Activated CD8-positive, alpha-beta memory T cell treated with anti-CD3 and anti-CD28 coated beads, Interleukin-2, amount 50 U/mL, for 1 hour (primary cell): ENCODE measurements around the gene TRAF1.

Source experiments
- DNase-seq: peaks from one replicate; pipeline ENCODE4 v3.0.0-alpha.2; 2020; ENCODE audit errors: extremely low read depth

Gene TRAF1

DNA sequence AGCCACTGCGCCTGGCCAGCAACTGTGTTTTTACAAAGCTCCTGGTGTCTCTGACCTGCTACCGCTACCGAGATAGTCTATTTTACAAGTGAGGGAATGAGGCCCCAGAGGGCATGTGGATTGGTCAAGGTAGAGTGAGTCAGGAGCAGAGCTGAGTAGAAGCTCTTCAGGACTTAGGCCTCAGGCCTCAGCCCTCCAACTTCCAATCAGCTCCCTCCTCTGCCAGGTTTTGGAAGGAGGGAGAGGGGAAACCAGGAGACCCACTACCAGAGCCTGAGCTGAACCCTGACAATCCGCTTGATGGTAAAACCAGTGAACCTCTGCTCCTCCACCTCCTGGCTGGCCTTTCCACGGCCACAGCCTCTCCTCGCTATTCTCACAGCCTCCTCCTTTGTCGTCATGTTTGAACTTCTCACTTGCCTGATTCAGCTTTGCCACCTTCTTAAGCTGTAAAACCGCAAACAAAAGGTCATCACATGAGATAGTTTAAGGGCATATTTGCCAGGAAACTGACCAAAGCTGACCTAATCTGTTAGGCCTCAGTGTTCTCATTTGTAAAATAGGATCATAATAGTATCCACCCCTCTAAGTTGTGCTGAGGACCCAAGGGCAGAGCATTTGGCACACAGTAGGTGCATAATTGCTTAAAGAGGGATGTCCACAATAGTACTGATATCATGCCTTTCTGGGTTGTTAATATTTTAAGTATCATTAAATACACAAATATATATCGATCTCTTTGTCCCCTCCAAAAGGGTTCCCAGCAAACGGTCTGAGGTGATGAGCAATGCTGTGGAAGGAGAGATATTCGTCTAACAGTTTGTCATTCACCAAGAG, 1.7 kb downstream of the TRAF1 start:
- DNase-seq: no peak

DNA sequence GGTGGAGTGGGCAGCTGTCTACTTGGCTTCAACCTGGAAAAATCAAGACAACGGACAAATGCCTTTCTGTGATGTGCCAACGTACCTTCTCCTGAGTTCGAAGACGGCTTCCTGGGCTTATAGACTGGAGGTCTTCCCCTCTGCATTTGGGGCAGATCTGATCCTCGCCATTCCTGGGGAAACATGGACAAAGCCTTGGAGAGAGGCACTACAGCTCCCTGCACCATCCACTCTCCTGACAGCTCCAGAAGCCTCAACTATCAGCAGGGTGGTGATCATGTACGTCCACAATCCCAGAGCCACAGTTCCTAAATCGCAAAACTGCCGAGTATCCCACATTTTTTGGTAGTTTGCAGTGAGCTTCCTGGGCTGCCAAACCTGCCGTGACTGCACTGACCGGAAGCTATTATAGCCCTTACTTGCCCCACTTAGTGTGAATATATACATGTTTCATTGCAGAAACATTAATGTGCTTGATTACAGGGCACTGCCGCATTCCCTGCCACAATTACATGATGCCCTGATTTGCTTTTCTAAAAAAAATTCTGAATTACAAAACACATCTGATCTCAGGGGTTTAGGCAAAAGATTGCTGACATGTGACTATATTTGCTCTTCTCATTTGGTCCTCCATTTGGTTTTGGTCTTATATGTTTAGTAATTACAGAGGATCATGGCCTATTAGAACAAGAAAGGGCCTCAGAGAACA, 2.8 kb downstream of the TRAF1 start:
- no peak for DNase-seq

DNA sequence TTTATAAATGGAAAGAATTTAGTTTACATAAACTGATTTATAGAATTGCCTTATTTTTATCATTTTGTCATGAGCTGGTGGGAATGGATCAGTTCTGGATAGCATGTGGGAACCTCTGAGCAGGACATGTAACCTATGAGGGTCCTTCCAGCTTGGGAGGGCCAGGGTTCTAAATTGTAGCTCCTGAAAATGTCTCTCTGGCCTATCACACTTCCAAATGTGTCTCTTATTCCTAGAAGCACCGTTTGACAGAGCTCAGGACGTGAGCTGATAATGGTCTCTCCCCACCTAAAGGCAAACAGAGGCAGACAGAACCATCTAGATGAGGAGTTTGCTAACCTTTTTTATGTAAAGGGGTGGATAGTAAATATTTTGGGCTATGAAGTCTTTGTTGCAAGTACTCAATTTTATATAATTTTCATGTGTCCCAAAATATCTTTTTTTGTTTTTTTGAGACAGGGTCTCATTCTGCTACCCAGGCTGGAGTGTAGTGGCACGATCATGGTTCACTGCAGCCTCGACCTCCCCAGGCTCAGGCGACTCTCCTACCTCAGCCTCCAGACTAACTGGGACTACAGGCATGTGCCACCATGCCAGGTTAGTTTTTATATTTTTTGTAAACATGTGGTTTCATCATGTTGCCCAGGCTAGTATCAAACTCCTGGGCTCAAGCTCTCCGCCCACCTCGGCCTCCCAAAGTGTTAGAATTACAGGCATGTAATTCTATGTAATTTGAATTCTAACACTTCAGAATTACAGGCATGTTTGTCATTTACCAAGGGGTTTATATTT, 4.0 kb downstream of the TRAF1 start:
- no peak for DNase-seq

DNA sequence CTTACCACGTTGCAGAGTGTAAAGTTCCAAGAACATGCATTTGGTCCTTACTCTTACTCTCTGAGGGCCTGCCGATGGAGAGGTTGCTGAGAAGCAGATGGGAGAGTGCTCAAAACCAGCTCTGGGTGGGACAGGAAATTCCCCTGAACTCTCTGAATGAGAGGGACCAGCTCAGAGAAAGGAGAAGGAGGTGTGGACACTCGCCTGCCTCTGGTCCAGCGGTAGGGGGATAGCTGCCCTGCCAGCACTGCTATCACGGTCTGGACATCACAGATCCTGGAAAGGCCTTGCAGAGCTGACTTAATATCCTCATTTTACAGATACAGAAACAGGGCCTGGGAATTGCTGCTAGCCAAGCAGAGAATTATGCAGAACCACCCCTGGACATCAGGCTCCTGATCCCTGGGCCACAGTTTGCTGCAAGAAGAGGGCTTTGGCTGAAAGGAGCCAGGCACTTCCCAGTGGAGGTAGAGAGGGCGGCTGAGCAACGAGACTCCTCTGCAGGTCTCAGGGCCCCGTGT, 4.9 kb downstream of the TRAF1 start:
- no peak for DNase-seq

DNA sequence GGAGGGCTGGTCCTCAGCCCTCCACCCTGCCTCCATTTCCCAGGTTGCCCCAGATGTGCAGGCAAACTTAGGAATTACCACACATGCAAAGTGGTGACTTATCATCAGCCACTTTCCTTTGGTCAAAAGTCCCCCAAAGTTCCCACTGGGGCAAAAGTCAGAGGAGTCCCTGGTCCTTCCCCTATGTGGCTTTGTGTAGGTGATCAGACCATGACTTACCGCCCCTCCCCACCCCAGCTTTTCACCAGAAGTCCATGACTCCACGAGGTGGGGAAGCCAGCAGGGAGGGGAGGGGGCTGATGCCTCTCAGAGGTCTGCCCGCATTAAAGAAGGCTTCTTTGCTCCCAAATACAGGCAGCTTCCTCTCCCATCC, 5.8 kb downstream of the TRAF1 start:
- DNase-seq: no peak

DNA sequence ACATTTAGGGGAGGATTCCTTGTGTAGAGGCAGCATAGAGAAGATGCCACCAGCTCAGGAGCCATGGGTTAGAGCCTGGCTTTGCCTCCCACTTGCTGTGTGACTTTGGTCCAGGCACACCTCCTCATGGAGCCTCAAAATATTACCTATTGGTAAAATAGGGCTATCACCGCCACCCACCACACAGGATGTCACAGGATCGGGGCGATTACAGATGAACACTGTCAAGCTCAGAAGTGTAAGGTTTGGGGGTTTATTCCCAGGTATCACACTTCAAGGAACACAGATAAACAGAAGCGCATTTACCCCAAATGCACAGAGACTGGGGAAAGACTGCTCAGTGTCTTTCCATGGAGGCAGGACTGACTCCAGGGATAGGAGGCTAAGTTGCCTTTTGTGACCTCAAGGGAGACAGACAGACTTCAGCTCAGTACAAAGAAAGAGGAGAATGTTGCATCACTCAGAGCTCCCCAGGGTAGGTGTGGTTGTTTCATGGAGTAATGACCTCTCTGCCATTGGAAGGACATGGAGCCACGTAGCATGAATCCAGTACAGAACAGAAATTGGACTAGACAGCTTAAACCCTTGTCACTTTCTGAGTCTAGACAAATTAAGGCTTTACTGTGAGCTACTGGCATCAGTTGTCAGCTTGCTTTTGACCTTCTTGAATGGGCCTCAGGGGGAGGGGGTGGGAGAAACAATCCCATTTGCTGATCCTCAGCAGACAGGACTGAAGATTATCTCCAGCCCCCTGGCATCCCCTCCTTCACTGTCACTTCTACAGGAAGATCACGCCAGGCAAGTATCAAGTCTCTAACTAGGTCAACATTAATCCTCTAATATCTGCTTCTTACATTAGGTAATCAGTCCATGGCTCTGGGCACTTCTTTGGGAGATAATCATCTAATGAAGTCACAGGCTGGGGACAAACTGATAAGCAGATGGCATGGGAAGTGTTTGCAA, 6.5 kb downstream of the TRAF1 start:
- DNase-seq: no peak

DNA sequence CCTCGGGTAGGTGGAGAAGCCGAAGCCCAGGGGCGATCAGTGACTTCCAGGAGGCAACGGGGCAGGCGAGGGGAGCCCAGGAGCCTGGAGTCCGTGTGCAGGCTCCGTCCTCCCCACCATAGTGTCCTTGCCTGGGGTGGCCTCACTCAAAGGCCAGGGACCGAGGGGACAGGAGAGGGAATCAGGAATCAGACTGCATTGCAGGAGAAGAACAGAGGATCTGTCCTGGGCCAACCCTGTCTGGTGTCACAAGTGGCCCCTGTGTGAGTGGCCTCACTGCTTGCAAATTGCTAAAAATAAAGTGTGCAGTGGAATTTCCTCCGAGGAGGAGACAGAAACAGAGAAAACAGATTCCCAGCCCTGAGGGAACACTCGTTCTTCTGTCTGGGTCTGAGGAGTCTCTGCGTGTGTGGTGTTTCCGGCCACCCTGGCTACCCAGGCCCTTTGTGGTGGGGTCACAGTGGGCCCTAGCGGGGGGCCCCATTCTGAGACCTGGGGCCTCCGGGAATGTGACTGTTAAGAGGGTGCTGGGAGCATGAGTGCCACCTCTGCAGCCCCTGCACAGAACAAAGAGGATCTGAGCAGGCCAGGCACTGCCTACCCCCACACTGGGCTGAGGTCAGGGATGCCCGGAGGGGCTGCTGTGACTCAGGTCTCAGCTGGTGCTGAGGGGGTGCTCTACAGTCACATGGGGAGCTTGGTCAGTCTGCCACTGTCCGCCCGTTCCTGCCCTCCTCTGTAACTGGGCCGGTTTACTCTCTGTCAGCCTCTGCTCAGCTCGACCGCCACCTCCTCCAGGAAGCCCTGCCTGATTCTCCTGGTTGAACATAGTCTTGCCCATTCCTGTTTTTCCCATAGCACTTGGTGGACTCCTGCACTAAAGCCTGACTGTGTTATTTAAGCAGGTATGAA, 7.4 kb downstream of the TRAF1 start:
- DNase-seq: no peak

DNA sequence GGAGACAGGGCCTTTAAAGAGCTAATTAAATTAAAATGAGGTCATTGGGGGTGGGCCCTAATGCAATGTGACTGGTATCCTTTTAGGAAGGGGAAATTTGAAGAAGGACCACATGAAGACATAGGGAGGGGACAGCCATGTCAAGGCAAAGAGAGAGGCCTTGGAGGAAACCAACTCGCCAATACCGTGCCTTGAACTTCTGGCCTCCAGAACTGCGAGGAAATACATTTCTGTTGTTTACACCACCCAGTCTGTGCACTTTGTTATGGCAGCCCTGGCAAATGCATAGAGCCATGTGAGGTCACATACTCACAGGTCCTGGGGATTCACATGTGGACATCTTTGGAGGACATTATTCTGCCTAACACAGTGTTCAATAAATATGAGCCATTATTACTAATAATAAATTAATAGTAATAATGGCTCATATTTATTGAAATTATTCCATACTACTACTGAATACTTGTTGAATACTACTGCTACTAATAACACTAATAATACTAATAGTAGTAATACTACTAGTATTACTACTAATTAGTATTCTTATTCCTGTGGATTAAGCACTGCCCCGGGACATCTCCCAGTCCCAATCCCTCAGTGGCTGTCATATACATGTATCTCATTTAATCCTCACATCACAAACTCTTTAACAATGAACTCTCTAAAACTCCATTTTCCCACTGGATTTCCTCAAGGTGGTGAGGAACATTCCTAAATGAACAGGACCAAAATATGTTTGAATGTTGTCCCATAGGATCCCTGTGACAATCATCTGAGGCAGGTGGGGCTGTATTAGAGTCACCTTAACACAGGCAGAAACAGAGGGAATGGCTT, 8.4 kb downstream of the TRAF1 start:
- no peak for DNase-seq

DNA sequence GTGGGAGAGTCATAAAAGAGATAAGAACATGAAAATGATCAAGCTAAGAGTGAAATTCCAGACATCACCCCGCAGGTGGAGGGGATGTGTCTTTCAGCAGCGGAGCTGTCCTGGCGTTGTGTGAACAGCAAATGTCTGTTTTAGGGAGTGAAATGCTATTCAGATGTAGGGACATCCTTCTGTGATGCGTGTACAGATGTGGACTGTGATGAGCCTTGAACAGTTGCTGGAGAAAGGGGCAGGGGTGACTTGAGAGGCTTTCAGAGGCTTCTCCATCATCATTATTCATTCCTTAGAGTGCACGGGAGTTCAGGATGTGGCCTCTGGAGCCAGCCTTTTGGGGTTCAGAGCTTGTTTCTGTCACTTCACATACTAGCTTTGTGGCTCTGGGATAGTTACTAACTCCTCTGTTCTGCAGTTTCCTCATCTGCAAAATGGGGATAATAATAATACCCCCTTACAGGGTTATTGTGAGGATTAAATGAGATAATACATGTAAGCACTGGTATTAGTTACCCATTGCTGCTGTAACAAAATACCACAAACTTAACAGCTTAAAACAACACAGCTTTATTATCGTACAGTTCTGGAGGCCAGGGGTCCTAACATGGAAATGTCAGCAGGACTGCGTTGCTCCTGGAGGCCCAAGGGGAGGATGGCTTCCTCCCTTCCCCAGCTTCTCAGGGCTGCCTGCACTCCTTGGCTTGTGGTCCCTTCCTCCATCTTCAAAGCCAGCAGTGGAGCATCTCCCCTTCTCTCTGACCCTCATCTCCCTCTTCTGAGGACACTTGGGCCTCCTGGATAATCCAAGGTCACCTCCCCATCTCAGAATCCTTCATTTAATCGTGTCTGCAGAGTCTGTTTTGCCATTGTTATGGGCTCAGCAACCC, 9.4 kb downstream of the TRAF1 start:
- no peak for DNase-seq

DNA sequence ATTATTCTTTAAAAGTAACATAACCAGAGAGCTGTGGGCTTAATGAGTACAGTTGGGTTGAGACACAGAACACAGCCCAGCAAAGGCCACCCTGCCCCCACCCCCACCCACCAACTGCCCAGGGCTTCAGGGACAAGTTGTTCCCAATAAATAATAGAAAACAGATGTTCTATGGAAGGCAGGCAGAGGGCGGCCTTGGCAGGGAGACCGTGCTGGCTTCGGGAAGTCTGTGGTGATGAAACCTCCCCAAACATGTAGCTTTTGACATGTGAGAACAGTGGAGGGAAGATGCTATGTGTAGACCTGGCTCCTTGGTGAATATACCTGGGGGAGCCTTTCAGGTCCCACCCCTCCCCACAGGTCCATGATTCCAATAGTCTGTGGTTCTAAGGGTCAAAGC, 10.0 kb downstream of the TRAF1 start:
- no peak for DNase-seq

DNA sequence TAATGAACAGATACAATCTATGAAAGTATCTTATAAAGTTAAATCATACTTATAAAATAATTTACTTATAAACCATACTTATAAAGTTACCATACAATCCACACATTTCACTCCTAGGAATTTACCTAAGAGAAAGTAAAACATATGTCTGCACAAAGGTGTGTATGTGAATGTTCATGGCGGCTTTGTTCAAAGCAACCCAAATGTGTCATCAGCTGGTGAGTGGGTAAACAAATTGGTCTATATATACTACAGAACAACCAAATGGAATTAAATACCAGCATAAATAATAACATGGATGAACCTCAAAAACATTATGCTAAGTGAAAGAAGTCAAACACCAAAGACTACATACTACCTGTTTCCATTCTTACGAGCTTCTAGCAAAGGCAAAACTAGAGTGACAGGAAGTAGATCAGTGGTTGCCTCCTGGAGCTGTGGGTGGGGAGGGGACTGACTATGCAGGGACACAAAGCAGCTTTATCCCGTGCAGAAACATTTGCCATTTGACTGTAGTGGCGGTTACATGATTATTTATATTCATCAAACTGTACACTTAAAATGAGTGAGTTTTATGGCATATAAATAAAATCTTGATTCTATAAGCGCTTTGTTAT, 10.6 kb downstream of the TRAF1 start:
- DNase-seq: no peak

DNA sequence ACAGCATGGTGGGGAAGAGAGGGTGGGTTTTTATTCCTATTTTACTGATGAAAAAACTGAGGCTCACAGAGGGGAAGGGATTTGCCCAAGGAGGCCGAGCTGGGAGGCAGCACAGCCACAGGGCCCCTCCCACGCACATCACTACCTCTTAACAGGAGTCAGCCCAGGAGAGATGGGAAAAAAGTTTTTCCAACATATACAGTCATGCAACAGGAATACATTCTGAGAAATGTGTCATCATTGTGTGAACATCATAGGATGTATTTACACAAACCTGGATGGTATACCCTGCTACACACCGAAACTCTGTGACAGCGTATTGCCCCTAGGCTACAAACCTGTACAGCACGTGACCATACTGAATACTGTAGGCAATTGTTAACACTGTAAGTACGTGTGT, 11.6 kb downstream of the TRAF1 start:
- no peak for DNase-seq

DNA sequence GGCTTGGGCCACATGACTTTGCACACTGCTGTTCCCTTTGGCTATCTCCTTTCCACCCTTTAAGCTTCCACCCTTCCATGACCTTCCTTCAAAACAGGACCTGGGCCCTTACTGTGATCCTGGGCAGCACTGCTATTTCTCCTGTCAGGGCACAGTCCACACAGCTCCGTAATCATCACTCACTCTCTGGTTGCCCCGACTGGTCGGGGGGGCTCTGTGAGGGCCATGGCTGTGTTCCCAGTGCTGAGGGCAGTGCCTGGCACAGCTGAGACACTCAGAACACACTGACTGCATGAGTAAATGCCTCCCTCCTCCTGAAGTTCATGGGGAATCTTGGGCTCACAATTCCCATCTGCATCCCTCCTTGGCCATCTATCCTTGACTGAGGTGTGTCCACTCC, 12.2 kb downstream of the TRAF1 start:
- no peak for DNase-seq

DNA sequence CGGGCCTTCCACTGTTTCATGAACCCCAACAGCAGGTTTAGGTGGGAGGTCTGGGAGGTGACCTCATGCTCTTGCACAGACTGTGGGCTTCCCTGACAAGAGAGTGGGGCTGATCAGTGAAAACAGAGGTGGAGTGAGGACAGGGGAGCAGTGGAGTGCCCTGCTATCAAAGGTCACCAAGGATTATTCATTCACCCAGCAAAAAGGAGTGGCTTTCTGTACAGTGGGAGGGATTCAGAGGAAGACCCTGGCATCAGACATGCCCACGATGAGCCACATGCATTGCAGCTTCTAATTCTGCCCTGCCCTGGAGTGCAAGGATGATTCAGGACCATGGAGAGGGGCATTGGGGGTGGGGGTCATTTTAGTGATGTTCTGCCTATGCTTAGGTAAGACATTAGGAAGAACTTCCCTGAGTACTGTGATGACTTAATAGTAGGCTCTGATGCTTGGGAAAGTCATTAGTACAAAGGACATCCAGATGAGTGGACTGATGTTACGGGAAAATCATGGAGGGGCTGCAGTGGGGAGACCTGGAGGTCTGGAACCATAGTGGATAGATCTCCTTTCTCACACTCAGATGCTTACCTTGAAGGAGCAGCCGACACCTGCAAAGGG, 12.8 kb downstream of the TRAF1 start:
- no peak for DNase-seq

DNA sequence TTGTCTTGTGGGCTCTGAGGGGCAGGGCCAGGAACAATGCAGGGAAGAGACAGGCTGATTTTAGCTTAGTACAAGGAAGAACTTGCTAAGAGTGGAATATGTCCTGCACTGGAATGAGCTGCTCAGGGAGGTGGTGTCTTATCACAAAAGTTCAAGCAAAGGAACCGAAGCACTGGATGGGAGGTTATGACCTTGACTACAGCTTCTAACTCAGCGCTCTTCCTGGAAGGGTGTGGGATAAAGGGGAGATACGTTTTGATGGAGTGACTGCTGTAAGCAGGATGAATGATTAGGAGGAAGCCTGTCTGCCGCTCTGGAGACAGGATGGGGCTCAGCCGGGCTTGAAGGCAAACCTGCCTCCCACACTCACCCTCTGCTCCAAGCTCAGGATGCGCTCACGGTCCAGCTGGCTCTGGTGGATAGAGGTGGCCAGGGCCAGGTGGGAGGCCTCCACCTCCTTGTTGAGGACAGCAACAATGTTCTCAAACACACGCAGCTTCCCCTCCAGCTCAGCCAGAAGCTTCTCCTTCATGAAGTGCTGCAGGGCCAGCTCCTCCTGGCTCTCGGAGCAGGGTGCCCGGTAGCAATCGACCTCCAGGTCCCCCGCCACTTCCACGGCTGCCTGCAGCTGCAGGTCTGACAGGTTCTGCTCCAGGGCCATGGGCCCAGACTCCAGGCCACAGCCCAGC, 13.5 kb downstream of the TRAF1 start:
- DNase-seq: no peak

DNA sequence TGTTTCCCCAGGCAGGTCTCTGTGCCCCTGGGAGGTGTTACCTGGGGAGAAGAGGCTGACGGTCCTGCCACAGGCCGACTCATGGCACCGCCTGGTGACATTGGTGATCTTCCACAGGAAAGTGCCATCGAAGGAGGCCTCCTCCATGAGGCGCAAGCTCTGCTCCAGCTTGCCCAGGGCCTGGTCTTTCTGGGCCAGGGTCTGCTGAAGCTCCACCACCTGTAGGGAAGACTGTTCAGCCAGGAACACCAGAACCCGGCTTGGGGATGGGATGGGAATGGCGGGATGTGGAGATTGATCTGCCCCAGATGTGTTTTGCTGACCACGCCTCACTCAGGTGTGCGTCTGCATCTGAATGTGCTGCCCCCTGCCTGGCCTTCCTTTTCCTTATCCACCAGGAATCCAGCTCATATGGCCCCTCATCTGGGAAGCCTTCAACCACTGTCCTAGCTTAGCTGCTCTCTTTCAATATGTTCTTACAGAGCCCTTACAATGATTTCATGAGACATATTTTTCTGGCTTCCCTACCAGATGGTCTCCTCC, 15.2 kb downstream of the TRAF1 start:
- no peak for DNase-seq
